ENCODE data around the gene GUCY1A2.

GRCh38 chr11:106854429-106854828 is 163.8 kb downstream of the GUCY1A2 start:
- no peak for TF ChIP-seq POLR2A (IDR thresholded peaks at IDR 0.05; ENCODE audit: low read depth, low read length)
- TF ChIP-seq TAF1 (IDR thresholded peaks at IDR 0.05; ENCODE audit: low read depth, low read length) = no peak
- TF ChIP-seq POLR2AphosphoS5 (IDR thresholded peaks at IDR 0.05; ENCODE audit: low read depth, low read length) = no peak
- no peak for TF ChIP-seq SPI1 (IDR thresholded peaks at IDR 0.05; ENCODE audit: low read depth, low read length)
